ENCODE results near the gene CD200R1L. TPM values are rescaled to one million over a fixed set of nuclear protein-coding genes. Genes with fewer than 3 reads are reported as not detected.

The CD200R1L gene
- total RNA-seq, 1 donor from 2014 or later: not detected

DNA sequence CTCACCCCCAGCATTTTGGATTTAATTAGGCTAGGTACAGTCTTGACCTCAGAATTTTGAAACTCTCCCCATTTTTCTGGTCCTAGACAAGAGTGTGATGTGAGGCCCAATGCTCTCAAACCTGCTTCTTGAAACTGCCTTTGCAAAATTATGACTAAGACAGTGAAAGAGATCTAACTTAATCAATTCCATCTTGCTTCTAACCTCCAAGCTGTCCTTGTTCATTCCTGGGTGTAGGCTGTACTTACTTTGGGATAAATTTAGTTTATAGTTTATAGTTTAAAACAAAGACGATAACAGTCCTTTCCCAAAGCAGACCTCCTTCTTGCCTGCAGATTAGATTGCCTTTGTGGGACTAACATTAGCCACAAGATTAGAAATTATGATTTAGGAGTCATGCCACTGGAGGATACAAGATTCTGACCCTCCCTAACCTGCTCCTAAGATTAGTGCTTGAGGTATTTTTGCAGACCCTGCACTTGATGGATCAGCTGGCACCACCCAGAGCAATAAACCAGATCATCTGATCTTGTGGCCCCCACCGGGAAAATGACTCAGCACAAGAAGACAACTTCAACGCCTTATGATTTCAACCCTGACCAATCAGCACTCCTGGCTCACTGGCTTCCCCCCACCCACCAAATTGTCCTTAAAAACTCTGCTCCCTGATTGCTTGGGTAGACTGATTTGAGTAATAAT lies 59.6 kb downstream of the CD200R1L start:
- DNase-seq: no peak

DNA sequence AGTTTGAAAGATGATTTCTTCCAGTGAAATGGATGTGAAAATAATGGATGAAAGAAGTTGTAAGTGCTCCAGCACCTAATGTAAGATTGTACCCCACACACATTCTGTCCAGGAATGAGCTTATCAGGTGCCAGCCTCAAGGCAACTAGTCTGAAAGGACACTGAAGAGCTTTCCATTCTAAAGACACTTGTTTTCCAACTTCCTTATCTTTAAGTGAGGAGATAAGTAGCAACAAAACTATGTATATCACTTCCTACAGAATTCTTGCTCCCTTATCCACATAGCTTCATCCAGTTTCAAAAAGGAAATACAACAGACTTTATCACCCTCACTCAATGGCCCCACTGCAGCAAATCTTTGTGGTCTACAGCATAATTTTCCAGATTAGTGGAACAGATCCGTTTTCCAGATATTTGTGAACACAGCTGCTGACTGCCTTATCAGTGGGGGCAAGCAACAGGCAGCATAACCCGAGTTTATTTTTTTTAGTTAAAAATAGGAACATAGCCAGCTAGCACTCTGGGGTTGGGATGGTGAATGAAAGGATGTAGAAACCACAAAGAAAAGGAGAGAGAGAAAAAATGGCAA lies 60.6 kb downstream of the CD200R1L start:
- no peak for DNase-seq

DNA sequence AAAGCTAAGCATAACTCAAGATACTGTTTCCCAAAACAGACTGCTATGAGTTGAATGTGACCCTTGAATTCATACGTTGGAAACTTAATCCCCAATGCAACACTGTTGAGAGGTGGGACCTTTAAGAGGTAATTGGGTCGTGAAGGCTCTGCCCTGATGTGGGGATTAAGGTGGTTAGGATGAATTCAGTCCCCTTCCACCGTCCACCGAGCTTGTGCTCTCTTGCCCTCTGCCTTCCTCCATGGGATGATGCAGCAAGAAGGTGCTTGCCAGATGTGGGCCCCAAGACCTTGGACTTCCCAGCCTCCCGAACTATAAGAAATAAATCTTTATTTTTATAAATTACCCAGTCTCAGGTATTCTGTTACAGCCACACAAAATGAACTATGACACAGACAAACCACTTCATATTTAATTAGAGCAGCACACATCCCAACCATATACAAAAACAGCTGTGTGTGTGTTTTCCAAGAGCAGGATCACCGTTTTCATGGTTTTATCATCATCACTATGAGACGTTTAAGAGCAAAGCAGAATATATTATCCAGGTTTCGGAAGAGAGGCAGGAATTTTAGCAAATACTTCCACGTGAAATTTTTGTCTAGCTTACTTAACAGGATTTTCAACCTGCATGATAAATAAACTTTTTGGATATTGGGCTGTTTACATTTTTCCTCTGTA lies 61.2 kb downstream of the CD200R1L start:
- no peak for DNase-seq

DNA sequence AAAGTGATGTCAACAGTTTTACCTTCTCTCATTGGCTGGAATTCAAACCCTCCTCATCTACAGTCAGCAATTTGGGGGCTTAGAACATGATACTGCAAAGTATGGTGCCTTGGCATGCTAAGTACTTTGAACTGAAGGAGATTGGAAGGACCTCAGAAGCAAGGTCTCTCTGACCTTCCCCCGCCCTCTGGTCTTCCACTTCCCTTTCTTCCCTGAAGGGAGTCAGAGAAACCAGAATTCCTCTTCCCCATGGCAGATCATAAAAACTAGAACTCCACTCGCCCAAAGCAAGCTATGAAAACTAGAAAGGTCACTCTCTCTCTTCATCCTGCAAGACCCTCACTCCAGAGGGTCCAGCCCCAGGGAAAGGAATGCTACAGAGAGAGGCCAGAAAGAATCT lies 64.2 kb downstream of the CD200R1L start:
- no peak for DNase-seq

DNA sequence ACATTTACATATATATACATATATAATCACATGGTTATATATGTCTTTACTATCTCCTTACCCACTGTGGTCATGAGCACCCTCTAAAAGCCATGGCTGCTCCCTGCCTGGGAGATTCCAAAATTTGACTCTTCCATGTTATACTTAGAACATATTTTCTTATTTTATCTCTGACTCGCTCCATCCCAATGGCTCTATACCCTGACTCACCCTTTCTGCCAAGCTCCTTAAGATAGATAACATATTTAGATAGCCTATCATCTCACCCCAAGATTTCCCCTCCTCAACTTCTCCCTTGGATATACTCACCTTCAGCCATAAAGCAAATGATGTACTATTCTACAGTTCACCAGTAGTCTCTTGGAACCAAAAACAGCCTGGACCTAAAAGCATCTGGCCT lies 65.1 kb downstream of the CD200R1L start:
- DNase-seq: no peak

DNA sequence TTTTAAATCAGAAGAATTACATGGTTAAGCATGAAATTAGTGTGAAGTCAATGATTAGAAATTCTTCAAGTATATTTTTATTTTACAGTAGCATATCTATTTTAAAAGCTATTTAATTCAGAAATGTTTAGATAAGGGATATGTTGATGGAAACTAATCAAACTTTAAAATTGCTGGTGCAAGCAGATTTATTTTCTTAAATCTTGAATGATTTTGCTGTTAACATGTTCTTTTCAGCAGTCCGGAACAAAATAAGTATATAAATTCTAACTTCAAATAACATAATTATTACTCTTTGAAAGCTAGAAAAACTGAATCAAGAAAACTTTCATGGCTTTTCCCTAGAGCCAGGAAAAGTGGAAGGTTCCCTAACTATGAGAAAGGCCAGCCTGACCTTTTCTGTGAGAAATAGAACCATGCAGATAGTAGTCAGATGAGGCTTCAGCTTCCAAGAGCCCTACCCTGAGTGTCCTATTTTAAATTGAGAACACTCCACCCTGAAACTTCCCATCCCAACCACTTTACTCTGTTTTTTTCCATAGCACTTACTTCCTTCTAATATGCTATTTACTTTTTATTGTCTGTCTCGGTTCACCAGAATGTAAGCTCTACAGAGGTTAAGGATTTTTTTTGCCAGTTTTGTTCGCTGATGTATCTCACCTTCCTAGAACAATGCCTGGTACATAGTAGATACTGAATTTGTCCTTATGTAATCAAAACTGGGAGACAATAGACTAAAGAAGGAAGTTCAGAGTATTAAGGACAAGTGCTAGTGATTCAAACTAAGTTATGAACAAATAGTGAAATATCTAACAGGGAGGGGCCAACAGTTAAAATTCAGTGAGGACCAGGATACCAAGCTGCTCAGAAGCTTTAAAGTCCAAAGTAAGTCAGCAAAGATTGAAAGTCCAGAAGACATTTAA lies 66.8 kb downstream of the CD200R1L start:
- DNase-seq: no peak

DNA sequence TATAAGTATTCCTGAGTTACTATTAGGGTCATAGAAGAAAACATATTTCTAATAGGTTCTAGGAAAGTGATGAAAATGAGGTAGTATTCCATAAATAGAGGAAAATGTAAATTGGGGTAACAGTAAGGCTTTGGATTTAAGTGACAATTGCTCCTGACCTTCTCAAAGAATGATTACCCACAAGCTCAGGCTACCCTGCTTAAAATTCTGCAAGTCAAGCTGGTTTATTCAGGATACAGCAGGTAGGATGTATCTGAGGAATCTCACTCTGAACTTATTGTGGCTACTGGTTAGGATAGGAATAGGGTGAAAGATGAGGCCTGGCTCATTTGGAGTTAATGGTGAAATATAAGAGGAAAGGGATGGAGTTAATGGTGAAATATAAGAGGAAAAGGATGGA lies 67.7 kb downstream of the CD200R1L start:
- no peak for DNase-seq

DNA sequence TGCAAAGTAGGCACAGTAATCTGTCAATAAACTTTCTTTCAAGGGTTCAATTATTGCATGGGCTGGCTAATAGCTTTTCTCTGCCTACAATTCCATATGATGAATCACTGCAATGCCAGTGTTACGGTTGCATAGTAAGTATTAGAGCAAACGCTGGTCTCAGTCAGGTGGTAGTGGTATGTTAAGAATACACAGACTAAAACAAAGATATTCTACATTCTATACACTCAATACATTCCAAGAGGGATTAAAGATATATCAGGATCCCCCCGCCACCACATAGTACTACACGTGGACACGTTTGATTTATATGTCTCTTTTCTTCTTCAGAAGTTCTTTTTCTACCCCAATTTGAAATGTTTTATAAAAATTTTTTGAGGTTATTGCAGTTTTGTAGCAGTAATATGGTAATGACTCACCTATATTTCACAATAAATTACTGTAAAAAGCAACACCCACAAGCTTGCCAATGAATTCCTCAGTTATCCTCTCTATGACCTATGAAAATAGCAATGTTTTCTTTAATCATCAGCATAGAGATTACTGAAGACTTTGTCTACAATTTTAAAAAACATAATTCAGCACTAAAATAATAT lies 68.2 kb downstream of the CD200R1L start:
- no peak for DNase-seq

DNA sequence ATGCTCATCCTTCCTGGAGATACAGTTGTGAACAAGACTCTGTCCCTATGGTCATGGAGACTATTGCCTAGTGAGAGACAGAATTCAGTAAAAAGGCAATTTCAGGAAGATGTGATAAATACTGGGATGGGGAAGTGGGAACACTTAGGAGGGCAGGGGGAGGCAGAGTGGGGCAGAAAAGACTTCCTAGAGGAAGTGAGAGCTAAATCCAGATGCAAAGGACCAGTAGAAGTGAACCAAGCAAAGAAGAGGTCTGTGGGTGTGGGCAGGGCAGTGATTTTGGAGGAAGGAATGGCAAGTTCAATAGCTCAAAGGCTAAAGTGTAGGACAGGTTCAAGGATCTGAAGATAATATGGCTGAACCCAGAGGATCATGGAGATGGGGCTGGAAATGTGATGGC lies 68.9 kb downstream of the CD200R1L start:
- no peak for DNase-seq

DNA sequence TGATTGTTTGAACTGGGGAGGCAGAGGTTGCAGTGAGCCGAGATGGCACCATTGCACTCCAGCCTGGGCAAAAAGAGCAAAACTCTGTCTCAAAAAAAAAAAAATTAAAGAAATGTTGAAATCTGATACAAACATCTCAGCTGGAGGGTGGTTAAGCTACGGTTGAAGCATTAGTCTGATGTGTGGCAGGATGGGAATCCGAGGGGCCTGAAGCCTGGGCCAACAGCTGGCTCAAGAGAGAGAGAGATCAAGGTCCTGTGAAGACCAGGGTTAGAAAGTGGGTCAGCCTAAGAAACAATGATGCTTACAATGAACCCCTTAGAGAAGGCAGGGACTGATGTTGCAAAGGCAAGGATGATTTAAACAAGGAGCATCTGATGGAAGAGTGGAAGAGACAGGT lies 69.8 kb downstream of the CD200R1L start:
- no peak for DNase-seq

DNA sequence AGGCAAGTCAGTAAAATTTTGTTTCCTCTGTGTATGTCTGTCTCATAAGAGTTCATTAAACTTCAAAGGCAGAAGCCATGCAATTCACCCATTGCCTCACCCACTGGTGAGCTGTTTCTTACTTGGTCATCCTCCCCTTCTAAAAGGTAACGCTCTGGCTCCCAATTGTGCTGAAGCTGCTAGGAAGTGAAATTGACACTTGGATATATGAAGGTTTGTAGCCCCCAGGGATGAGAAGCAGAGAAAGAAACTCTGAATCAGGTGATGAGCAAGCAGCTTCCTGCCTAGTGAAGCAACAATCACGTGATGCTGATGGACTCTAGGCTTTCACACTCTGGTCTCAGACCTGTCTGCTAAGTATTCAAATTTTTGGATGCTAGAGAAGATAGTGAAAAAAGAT lies 70.7 kb downstream of the CD200R1L start:
- DNase-seq: no peak

DNA sequence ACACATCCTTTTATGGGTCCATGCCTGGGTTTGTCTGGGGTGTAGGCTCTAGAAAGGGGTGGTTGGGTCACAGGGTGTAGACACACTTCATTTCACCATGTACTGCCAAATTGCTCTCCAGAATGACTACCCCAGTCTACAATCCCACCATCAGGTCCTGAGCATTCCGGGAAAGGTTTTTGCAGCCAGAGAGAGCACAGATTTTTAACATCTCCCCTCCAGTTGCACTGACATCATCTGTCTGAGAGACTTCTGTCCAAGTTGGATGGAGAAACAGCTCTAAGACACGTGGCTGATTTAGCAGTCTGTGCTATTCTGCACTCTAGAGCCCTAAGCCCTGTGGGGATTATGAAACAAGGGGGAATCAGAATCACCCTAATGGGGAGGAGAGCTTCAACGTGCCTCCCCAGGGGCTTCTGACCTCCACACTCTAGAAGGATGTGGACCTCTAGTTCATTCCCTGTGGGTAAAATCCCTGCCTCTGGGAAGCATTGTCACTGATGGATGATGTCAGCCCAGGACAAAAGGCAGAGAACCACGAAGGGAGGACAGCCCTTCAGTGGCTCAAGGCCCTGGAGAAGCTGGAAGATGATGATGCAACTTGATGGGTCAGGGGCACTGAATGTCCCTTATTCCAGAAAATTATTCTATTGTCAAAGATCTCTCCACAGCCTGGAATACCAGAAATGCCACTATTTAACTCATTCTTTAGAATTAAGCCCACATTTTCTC lies 71.5 kb downstream of the CD200R1L start:
- DNase-seq: peak; percentile 10

DNA sequence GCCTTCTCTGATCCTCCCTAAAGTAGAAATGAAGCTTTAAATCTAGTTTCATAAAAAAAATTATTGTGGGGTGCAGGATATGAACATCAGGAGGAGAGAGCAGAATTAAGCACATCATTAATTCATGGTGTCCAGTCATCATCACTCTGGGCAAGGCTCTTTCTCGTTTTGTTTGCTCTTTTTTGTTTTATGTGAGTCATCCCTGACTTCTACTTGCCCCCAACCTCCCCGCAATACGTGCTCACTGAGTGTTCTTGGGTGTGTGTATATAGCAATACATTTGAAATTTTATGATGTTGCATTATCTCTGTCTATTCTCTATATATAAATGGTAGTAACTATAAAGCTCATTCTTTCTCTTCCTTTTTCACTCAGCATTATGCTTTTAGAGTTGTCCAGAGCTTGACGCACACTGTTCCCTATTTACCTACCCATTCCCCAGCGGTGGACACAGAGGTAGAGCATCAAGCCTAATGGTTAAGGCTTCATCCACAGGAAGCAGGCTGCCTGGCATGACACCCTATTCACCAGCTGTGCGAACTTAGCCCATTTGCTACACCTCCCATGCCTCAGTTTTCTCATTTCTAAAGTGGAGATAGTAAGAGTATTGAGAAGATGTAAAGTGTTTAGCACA lies 72.3 kb downstream of the CD200R1L start:
- DNase-seq: no peak

DNA sequence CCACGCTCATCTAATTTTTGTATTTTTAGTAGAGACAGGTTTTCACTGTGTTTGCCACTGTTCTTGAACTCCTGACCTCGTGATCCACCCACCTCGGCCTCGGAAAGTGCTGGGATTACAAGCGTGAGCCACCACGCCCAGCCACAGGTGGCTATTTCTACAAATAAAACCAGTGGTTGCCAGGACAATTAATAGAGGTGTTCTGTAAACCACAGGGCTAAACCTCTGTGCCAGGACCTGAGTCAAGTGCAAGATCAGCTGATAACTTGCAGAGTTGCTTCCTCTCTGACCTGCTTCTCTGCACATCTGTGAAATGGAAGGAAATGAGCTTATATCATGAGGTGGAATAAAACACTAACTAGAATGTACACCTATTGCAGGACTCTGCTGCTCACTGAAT lies 72.8 kb downstream of the CD200R1L start:
- no peak for DNase-seq

DNA sequence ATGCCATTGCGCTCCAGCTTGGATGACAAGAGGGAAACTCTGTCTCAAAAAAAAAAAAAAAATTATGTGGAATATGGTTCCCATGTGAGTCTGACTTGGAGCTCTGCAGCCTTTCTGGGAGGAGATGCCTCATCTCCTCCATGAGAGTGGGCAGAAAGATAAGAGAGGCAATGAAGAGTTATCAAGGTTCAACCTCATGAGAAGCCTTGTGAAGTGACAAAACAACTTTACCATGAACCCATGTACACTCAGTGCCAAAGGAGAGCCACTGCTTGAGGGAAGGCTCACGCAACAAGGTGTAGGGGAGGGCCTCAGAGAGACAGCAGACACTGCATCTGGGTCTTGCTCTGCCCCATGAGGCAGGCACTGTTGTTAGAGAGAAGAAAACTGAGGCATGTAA lies 75.7 kb downstream of the CD200R1L start:
- DNase-seq: no peak

DNA sequence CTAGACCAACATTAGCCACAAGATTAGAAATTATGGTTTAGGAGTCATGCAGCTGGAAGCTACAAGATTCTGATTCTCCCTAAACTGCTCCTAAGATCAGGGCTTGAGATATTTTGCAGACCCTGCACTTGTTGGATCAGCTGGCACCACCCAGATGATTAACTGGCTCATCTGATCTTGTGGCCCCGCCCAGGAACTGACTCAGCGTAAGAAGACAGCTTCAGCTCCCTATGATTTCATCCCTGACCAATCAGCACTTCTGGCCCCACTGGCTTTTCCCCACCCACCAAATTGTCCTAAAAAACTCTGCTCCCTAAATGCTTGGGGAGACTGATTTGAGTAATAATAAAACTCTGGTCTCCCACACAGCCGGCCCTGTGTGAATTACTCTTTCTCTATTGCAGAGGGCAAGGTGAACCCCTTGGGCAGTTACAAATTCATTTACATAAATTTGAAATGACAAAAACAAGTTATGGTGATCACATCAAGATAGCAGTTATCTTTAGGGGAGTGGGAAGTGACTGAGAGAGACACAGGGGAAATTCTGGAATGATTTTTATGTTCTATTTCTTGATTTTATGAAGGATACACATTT lies 76.5 kb downstream of the CD200R1L start:
- no peak for DNase-seq

DNA sequence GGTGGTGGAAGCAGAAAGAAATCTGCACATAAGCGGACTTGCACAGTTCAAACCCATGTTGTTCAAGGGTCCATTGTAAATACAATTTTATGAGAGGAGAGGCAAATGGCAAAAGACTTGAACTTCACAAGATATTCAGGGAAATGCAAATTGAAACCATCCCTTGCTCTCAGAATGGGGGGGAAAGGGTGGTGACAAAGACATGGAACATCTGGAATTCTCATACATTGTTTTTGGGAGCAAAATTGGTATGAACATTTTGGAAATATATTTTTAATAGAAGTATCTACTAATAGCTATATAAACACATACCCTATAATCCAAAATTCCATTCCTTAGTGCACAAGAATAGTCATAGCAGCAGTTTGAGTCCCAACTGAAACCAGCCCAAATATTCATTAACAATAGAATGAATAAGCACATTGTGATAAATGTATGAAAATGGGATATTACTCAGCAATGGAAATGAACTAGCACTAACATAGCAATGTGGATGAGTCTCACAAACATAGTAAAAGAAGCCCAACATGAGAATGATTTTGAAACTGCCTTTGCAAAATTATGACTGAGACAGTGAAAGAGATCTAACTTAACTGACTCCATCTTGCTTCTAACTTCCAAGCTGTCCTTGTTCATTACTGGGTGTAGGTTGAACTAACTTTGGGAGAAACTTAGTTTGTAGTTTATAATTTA lies 77.2 kb downstream of the CD200R1L start:
- peak; percentile 44 for DNase-seq

DNA sequence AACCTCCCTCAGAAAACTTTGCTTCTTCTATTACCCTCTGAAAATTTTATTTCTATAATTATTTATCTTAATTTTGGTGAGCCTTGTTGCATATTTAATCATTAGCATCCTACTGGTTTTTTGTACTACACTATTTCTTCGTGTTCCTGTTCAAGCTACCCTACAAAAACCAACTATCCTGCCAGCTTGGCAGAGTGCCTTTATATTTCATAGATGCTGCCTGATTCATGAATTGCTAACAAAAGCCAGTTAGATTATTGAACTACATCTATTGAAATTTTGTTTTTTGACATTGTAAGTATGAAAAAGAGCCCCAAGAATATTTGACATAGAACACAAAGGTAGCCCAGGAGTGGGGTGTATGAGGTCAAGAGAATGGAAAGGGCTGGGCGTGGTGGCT lies 78.9 kb downstream of the CD200R1L start:
- DNase-seq: no peak

DNA sequence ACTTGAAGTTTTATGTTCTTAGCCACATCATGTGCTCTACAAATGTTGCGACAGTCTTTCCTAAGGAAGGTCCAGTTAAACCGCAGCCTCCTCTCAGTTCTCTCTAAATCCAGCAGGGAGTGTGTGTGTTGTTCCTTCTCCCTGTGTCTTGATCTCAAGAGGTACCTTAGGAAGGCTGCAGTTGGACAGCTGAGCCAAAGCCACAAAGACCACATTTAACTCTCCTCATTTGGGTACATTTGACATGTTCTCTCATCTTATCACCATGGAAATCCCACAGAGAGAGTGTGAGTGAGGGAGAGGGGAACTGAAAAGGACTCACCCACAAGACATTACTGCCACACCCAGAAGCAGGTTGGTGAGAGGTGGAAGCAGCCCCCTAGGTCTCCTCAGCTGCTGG lies 79.5 kb downstream of the CD200R1L start:
- no peak for DNase-seq
